ENCODE results near the gene PRH1. TPM values are rescaled to one million over a fixed set of nuclear protein-coding genes. Genes with fewer than 3 reads are reported as not detected.

Gene PRH1
- total and polyA plus RNA-seq, 2 donors (not counting 1 experiment from before 2014, with no cell fraction given): 1.2 to 19.2 TPM

- Histone ChIP-seq H3K4me1 (ENCODE audit: control insufficient read depth, extremely low read depth, insufficient read depth, low read length) (no peaks in the 10 kb centered on the region), H2AFZ (ENCODE audit: low read length) (no peak overlapping the region), H3K36me3 (ENCODE audit: control insufficient read depth, insufficient read depth, low read length) (no peaks in the 10 kb centered on the region), H3K27ac (ENCODE audit: insufficient read depth, low read length) (no peak overlapping the region), H3K9me3 (ENCODE audit: control insufficient read depth, insufficient read depth, low read depth, low read length) (no peaks in the 10 kb centered on the region), H3K4me2 (ENCODE audit: extremely low read depth, insufficient read depth, low read length) (no peak overlapping the region), H3K9ac (ENCODE audit: insufficient read depth, low read length) (no peak overlapping the region), H4K20me1 (ENCODE audit: control insufficient read depth, extremely low read depth, insufficient read depth, low read length) (no peaks in the 10 kb centered on the region), H3K4me3 (replicated peaks in 1 of 4; ENCODE audit: control extremely low read depth in 1 of 4, insufficient read depth in 1 of 4, low read depth in 3 of 4, low read length in 4 of 4) (no peak overlapping the region), H3K27me3 (ENCODE audit: control insufficient read depth, insufficient read depth, low read length) (no peaks in the 10 kb centered on the region), H3K79me2 (ENCODE audit: control insufficient read depth, insufficient read depth, low read length) (no peaks in the 10 kb centered on the region)
- DNase-seq (ENCODE audit: low read depth in 2 of 2): no peak
- TF ChIP-seq, protein P1, sequence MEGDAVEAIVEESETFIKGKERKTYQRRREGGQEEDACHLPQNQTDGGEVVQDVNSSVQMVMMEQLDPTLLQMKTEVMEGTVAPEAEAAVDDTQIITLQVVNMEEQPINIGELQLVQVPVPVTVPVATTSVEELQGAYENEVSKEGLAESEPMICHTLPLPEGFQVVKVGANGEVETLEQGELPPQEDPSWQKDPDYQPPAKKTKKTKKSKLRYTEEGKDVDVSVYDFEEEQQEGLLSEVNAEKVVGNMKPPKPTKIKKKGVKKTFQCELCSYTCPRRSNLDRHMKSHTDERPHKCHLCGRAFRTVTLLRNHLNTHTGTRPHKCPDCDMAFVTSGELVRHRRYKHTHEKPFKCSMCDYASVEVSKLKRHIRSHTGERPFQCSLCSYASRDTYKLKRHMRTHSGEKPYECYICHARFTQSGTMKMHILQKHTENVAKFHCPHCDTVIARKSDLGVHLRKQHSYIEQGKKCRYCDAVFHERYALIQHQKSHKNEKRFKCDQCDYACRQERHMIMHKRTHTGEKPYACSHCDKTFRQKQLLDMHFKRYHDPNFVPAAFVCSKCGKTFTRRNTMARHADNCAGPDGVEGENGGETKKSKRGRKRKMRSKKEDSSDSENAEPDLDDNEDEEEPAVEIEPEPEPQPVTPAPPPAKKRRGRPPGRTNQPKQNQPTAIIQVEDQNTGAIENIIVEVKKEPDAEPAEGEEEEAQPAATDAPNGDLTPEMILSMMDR (conservative IDR thresholded peaks at IDR 0.05 in 1 of 2, IDR thresholded peaks at IDR 0.05 in 1 of 2; ENCODE audit: low read depth in 1 of 2, low read length in 2 of 2): no peak
- TF ChIP-seq EZH2 (IDR thresholded peaks at IDR 0.05; ENCODE audit: low read length, missing control alignments): no peak
These were observed 20.6 kb upstream of the PRH1 start for GRCh38 chr12:10904686-10905085.

- H3K9ac ChIP-seq (ENCODE audit: insufficient read depth, low read length): no peak overlapping the region
- no peak overlapping the region for H3K4me3 ChIP-seq (replicated peaks in 1 of 4; ENCODE audit: control extremely low read depth in 1 of 4, insufficient read depth in 1 of 4, low read depth in 3 of 4, low read length in 4 of 4)
- H3K9me3 ChIP-seq (ENCODE audit: control insufficient read depth, insufficient read depth, low read depth, low read length): no peaks in the 10 kb centered on the region
- H2AFZ ChIP-seq (ENCODE audit: low read length): no peak overlapping the region
- TF ChIP-seq EZH2 (IDR thresholded peaks at IDR 0.05; ENCODE audit: low read length, missing control alignments): no peak
- TF ChIP-seq, protein P1 (conservative IDR thresholded peaks at IDR 0.05 in 1 of 2, IDR thresholded peaks at IDR 0.05 in 1 of 2; ENCODE audit: low read depth in 1 of 2, low read length in 2 of 2): no peak
- no peak overlapping the region for H3K27ac ChIP-seq (ENCODE audit: insufficient read depth, low read length)
- H3K4me2 ChIP-seq (ENCODE audit: extremely low read depth, insufficient read depth, low read length): no peak overlapping the region
- DNase-seq (ENCODE audit: low read depth in 2 of 2): no peak
- H3K36me3 ChIP-seq (ENCODE audit: control insufficient read depth, insufficient read depth, low read length): no peaks in the 10 kb centered on the region
- no peaks in the 10 kb centered on the region for H3K27me3 ChIP-seq (ENCODE audit: control insufficient read depth, insufficient read depth, low read length)
- H3K4me1 ChIP-seq (ENCODE audit: control insufficient read depth, extremely low read depth, insufficient read depth, low read length): no peaks in the 10 kb centered on the region
- H3K79me2 ChIP-seq (ENCODE audit: control insufficient read depth, insufficient read depth, low read length): no peaks in the 10 kb centered on the region
- no peaks in the 10 kb centered on the region for H4K20me1 ChIP-seq (ENCODE audit: control insufficient read depth, extremely low read depth, insufficient read depth, low read length)
These were observed 17.4 kb upstream of the PRH1 start for GRCh38 chr12:10901427-10901826.

DNA sequence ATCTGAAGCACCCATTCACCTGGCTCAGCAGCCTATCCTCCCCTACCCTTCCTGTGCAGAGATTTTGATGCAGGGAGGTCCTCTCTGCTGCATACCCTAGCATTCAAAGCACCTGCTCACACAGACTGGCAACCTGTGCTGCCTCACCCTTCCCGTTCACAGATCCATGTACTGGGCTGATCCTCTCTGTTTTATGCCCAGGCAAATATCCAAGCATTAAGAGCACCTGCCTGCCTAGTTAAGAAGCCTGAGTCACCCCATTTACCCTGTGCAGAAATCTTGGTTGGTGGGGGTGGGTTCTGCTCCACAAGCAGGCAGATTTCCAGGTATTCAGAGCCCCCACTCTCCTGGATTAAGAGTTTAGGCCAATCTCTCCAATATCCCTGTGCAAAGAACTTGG is 16.9 kb upstream of the PRH1 start:
- Histone ChIP-seq H3K9me3 (ENCODE audit: control insufficient read depth, insufficient read depth, low read depth, low read length) (no peaks in the 10 kb centered on the region), H3K27ac (ENCODE audit: insufficient read depth, low read length) (no peak overlapping the region), H3K27me3 (ENCODE audit: control insufficient read depth, insufficient read depth, low read length) (no peaks in the 10 kb centered on the region), H3K4me2 (ENCODE audit: extremely low read depth, insufficient read depth, low read length) (no peak overlapping the region), H3K36me3 (ENCODE audit: control insufficient read depth, insufficient read depth, low read length) (no peaks in the 10 kb centered on the region), H3K79me2 (ENCODE audit: control insufficient read depth, insufficient read depth, low read length) (no peaks in the 10 kb centered on the region), H3K9ac (ENCODE audit: insufficient read depth, low read length) (no peak overlapping the region), H2AFZ (ENCODE audit: low read length) (no peak overlapping the region), H4K20me1 (ENCODE audit: control insufficient read depth, extremely low read depth, insufficient read depth, low read length) (no peaks in the 10 kb centered on the region), H3K4me1 (ENCODE audit: control insufficient read depth, extremely low read depth, insufficient read depth, low read length) (no peaks in the 10 kb centered on the region), H3K4me3 (replicated peaks in 1 of 4; ENCODE audit: control extremely low read depth in 1 of 4, insufficient read depth in 1 of 4, low read depth in 3 of 4, low read length in 4 of 4) (no peak overlapping the region)
- DNase-seq (ENCODE audit: low read depth in 2 of 2): no peak
- TF ChIP-seq EZH2 (IDR thresholded peaks at IDR 0.05; ENCODE audit: low read length, missing control alignments): no peak
- TF ChIP-seq, protein P1 (conservative IDR thresholded peaks at IDR 0.05 in 1 of 2, IDR thresholded peaks at IDR 0.05 in 1 of 2; ENCODE audit: low read depth in 1 of 2, low read length in 2 of 2): no peak

All from fibroblast of lung (primary cell).